ENCODE results near the gene CORO7.
A peak's percentile ranks its signal among the peaks of the same experiment; 100 is the strongest.

The CORO7 gene

DNA sequence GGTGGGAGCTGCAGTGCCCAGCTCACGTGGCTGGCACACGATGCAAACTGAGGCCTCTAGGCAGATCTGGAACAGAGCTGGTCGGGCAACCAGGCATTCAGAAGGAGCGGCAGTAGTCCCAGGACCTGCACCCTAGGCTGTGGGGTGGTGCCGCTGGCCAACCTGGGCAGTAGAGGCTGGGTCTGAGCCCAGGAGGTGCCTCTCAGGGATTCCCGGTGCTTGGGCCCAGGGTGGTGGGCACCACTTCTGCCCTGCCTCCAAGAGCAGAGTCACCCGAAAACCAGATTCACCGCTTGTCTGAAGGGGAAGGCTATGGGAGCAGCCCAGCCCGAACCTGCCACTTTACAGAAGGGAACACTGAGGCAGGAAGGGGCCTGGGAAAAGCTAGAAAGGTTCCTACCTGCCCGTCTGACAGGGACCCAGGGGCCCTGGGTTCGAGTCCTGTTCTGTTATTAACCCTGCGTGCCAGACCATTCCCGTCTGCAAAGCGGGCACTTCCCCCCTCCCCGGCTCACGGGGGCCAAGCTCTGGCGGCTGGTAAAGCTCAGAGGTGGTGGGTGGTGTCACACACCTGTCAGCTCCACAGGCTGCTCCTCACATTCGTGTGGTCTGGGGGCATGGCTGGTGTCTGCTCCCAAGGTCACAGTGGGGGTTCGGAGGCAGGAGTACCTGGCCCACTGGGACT is 83.6 kb downstream of the CORO7 start:
- no peak for DNase-seq

DNA sequence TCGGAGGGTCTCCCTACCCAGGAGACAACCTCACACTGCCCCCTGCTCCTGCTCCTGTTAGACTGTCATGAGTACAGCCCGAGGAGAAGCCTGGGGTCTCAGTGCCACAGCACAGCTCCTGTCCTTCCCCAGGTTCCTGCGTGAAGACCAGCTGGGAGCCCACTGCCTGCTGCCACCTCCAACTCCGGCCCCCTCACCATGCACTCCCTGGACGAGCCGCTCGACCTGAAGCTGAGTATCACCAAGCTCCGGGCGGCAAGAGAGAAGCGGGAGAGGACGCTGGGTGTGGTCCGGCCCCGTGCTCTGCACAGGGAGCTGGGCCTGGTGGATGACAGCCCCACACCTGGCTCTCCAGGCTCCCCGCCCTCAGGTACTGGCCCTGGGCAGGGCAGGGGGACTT is 84.3 kb downstream of the CORO7 start:
- no peak for DNase-seq

DNA sequence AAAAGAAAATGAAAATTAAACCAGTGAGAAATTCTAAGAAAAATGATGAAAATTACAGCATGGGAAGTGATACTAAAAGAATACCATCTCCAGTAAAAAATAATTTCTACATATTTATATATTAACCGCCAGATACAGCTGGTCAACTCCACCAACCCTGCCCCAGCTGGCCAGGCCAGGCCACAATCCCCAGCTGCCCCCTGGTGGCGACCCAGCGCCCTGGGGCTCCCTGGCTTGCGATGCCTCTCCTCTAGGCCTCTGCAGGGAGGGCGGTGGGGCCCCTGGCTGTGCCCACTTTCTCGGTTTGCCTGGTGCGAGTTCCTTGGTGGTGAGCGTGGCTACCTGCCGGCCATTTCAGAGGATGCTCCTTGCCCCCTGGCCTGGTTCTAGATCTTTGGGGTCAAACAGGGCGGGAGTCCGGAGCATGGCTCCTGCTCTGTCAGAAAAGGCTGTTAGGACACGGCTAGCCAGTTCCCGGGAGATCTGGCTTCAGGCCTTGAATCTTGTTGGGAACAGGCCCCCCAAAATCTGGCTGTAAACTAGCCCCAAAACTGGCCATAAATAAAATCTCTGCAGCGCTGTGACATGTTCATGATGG is 86.0 kb downstream of the CORO7 start:
- DNase-seq = peak; percentile 11 to 39

DNA sequence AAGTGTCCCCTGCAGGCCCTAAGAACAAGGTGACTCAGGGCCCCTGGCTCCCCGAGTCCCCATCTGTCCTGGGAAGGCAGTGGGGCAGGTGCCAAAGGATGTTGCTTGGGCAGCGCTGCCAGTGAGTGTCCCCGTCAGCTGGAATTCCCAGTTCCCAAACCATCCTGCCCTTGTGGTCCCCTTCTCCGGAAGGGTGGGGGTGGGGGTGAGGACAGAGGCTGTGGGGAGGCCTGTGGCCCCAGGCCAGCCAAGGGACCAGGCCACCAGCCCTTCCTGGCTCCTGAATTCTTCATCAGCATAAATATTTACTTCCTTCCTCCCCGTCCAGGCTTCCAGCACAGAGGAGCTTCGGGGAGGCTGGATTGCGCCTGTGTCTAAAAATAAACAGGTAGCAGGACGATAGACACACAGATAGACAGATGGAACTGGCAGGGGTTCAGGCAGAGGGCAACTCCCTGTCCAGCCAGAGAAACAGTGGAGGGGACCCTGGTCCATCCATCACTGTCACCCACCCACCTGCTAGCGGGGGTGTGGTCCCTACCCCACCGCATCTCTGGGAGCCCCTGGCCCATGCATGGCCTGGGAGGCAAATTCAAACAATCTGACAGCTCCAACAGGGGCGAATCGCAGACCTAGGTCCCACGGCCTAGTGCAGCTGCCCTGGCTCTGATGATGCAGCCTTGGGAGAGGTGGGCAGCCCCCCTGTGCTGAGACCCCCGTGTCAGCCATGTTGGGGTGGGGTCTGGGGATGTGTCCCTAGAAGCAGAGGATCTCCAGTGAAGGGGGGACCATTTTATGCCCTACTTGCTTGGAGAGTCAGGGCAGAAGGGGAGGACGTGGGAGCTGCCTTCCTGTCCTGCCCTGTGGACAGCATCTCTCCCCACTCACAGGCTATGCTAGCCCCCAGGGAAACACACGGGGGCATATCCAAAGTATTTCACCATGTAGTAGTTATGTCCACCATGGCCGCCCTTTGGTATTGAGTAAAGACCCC is 87.3 kb downstream of the CORO7 start:
- DNase-seq = no peak

DNA sequence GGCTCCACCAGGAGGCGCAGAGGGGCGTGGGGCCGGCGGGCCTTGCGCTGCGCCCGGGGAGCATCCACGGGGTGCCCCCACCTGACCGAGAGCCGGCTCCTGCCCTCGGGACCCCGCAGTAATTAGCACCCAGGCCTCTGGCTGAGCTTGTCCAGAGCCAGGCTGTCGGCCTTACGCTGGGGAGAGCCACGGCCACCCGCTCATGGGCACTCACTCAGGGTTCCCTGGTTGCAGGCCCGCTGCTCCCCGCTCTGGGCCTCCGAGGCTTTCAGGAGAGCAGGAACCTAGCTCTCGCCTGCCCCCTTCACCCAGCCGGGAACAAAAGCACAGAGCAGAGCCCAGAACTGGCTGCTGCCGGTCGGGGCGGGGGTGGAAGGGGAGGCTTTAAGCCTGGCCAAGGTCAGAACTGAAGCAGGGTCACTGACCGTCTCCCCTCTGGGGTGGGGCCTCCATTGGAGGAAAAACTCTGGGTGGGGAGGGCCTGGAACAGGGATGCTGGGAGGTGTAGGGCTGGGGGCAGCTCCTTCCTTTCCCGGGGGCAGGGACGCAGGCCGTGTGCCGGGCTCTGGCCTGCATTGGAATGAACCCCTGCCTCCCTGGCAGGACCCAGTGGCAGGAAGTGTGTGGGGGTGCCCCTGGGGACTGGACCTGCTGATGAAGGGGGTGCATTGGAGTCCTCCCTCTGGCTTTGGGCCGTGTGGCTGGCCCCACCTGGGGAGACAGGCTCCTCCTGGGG is 88.2 kb downstream of the CORO7 start:
- DNase-seq = no peak

DNA sequence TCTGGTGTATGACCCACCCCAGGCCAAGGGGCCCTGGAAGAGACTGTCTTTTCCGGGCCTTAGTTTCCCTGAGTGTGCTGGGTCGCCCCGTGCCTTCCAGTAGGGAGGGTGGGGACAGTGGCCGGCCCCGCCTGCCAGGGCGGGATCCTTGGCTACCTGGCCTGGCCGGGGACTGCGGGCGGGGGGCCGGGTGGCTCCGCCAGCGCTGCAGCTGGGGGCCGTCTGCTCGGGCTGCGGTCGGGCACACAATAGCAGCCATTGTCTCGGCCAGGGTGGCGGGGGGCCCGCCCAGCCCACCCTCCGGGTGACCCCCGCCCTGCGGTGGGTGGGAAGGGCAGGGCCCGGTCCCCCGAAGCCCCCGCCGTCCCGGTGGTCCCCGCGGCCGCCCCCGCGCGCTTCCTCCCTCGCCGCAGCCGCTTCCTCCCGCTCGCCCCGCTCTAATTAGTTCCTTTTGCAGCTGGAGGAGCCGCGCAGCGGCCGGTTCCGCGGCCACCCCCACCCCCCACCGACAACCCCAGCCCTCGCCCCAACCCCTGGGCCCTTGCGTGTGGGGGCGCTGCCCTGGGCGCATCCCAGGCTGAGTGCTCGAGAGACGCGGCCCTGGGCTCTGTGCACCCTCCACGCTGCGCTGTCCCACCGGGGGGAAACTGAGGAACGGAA is 88.9 kb downstream of the CORO7 start:
- no peak for DNase-seq

DNA sequence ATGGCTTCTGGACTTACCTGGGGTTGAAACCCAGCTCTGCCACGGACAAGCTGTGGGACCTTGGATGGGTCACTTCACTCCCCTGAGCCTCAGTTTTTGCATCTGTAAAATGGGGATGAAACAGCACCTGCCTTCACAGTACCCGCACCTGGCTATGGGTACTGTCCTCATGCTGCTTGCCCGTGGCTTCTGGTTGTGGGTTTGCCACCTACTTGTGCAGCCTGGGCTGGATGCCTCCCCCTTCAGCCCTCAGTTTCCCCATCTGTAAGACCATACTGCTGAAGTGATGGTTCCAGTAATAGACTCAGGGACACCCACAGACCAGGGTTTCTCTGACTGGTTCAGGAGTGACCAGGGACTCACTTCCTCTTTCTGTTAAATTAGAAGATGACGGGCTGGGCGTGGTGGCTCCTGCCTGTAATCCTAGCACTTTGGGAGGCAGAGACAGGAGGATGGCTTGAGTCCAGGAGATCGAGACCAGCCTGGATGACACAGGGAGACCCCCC is 91.1 kb downstream of the CORO7 start:
- DNase-seq = no peak

DNA sequence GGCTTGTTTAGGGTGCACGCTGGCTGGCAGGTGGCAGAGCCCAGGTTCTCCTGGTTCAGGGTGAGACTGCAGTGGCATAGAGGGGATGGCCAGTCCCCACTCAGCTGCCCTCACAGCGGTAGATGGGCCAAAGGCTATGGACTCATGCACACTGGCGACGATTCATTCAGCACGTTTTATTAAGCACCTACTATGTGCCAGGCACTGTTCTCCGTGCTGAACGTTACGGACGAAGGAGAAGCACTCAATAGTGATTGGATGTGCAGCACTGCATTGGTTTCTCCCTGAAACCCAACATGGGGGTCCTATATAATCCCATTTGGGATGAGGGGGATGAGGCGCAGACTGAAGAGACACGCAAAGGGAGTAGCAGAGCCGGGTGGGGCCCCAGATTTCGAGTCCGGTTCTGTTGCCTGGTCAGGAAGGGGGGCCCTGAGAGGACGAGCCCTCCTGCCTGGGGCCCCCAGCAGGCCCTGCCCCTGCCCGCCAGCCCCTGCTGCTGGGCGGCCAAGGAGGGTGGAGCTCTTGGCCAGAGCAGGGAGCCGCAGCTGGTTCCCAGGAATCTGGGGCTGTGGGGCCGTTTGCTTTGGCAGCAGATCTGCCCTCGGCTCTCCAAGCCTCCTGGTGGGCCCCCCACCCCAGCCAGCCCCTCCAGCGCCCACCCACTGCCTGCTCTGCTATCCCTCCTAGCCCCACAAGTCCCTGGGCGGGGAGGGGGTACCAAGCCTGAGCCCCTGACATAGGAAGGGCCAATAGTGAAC is 91.7 kb downstream of the CORO7 start:
- DNase-seq = no peak

DNA sequence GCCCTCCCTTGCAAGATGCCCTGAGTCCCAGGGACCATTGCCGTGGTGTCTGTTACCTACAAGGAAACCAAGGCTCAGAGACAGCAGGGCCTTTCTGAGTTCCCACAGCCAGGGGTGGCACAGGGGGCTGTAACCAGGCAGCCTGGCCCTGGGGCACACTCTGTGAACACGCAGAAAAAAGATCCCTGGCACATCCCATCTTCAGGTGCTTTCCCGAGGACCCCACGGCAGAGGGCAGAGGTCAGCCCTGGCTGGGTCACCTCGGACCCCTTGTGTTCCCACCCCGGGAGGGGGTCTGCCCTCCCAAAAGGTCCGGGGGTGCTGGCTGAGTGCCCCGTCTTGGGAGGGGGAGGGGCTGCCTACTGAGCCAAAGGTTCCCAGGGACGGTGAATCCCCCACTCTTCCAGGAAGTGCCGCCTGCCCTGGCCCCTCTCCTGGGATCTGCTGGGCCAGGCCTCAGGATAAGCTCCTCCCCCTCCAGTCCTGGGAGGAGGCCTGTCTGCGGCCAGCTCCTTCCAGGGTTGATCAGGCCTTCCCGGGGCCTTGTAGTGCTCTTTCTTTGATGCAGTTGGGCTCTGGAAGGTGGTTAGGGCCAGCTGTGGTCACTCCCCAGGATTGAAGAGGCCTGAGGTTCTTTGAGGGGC is 92.4 kb downstream of the CORO7 start:
- DNase-seq = no peak

DNA sequence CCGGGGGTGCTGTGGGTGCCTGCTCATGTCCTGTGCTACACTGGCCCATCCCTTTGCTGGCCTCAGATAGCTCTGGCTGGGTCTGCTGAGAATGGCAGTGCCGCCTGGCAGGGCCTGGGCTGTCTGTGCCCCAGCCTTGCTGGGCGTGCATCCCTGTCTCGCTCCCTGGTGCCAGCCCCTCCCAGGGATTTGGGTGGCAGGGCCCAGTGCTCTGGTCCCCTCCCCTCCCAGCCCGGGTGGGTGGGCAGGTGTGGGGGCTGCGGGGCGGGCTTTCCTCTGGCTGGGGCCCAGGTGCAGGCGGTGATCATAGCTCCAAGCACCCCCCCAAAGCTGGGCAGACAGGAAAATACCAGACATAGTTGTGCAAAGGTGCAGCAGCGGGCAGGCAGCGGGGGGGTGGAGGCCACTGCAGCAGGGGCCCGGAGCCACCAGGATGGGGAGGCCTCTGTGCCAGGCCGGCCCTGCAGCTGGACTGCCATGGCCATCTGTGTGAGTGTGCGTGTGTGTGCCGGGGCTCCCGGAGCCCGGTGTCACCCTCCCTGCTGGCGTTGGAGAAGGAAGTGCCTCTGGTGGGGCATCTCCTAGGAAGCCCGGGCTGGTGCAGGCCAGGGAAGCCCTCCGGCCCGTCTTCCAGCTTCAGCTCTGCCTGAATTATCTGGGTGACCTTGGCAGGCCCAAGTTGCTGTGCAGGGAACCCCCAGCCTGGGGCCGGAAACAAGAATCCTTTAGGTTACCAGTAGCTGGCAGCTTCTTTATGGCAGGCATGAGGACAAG is 93.1 kb downstream of the CORO7 start:
- DNase-seq = no peak

DNA sequence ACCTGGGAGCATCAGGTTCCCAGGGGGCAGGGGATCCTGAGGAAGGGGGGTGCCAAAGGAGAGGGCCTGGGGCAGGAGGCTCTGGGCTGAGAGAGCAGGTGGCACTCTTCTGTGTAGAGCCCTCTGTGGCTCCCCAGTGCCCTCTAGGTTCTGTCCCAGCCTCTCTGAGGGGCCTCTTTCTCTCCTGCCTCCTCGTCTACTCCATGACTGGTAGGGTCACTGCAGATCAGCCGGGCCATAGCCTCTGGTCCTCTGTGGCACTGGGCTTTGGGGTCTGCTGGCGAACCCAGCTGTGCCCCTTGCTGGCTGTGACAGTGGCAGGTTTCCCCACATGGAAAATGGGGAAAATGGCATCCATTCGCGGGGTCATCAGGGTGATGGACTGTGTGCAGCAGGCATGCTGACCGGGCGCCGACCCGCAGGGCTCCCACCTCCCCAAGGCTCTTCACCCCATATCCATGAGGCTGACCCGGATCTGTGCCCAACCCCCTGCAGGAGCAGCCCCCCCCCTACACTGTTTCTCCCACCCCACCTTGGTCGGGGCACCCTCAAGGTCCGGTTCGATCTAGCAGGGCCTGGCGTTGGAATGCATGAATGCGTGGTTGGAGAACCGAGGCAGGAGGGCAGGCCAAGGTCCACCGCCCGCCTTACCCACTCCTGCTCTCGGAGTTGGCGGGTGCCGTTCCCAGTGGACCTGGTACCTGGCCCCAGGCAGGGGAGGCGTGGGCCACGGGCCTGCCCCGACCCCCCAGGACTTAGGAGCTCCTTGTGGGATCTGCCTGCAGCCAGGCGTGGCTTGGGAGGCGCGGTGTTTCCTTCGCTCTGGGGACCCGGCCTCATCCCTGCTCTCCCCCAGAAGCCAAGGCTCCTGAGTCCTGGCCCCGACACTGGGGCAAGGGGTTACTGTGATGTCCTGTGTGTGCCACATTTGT is 94.0 kb downstream of the CORO7 start:
- DNase-seq = no peak

DNA sequence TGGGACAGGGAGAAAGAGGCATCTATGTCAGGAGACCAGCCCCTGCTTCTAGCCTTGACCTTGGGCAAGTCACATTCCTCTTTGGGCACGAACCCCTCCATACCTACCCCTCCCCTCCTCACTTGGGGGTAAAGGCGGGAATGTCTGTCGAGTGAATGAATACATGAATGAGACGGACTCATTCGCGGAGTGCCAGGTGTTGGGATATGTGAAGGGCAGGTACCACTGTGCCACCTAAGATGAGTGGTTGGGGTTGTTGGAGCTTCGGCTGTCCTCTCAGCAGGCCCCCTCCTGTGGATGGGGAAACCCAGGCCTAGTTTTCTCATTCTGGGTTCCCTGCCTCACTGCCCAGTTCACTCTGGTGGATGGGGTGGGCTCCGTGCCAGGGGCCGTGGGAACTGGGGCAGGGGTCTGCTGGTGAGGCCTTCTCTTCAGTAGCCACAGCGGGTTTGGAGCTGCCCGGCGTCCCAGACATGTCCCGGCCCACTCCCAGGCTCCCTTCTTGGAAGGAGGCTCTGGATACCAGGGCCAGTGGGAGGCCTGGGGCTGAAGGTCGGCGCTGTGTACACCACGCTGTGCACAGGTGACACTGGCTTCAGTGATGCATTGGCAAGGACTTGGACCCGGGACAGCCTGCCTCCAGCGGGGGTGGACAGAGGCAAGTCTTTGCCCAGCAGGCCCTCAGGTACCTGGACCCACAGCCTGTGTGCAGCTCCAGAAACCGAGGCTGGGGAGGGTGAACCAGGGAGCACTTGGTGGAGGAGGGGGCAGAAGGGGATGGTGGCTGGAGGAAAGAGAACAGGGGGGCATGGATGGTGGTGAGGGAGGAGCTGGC is 94.9 kb downstream of the CORO7 start:
- no peak for DNase-seq

DNA sequence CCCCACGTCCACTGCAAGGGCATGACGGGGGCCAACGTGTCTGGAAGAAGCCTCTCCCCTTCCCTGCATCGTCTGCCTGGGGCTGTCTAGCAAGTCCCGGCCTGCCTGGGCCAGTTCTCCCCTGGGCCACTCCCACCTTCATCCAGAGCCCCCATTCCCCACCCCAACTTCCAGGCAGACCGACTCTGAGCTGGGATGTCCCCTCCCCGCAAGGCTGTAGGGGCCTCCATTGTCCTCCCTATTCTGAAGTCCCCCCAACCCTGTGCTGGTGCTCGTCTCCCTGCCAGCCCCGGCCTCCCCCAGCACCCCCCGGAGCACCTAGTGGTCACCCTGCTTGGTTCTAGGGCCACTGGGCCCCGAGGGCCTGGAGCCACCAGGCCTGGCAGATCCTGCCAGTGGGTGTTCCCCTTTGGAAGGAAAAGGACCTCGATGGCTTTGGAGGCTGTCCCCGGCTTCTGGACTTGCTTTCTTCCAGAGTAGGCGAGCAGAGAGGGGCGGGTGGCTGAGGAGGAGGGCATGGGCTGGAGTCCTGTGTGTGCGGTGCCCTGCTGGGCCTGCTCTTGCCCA is 95.7 kb downstream of the CORO7 start:
- DNase-seq = no peak

DNA sequence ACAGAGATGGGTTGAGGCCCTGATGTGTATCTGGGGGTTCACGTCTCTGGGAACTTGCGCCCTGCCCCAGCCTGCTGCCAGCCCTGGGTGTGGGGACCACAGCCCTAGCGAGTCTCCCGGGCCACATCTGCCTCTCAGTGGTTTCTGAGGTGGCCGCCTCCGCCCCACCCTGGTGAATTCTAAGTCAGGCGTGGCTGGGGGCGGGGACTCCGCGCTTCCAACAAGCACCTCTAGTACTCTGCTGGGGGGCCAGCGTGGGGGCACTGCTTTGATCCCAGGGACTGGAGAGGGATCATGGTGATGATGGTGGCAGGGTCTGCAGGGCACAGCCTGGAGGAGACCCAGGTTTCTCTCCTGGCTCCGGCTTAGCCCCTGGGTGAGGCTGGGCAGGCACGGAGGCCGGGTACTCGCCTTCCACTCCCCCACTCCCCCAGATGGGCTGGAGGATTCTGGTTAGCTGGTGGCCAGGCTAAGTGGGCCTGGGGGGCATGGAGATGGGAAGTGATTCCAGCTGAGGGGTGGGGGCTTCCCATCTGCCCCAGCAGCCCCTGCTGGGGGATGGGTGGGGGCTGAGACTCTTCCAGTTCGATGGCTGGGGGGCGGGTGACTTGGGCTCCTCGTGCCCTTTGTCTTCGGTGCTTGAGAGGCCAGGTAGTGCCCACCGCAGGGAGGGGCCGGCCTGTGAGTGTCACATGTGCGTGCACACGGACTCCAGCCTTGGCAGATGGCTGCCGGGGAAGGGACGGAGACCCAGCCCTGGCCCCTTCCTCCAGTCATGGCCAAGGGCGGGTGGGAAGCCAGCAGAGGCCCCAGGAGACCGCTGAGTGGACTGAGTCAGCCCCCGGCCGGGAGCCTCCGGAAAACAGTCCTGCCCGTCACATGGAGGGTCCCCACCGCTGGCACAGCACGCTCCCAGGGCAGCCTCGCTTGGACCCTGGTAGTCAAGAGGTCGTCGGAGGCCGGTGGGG is 96.7 kb downstream of the CORO7 start:
- DNase-seq = no peak

DNA sequence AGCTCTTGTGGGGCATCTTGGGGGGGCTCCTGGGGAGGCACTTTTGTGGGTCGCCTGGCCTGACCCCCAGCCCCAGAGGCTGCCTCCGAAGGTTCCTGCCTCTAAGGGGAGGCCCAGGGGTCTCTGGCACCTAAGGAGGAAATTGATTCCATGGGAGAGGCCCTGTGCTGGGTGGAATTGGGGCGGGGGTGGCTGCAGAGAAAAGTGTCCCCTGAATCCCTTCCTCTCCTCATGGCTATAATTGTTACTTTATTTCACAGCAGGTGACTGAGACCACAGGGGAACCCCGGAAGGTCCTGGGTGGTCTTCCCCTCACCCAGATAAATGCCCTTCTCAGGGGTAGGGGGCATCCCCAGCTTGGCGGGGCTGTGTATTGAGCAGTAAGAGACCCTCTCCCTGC is 97.4 kb downstream of the CORO7 start:
- DNase-seq = no peak

DNA sequence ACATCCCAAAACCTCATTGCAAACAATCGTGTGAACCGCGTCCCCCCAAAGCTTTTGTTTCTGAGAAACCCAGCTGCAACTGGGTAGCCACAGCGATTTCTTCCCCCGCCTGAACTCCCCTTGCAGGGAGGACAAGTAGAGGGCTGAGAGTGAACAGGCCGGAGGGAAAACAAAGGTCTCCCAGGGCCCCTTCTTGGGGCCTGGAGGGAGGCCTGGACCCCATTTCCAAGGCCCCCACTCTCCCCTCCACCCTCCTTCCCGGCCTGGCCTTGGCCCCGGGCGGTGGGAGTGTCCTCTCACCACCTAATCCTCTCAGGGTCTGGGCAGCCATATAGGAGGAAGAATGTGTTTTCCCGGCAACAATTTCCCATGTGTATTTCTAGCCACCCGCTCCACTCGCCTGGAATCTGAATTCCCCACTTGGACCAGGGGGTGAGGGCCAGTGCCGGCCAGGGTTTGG is 97.9 kb downstream of the CORO7 start:
- DNase-seq = no peak
